Hepatocyte (in vitro differentiated cells): ENCODE results near the gene RFTN1.

Source experiments
- CTCF ChIP-seq: fragments of 200-600 bp; sonication (generic); IDR thresholded peaks from 2 replicates; pipeline ENCODE4 v1.5.1; 2016; ENCODE audit warnings: antibody characterized with exemption, mild to moderate bottlenecking; ENCODE audit not compliant: poor library complexity
- EZH2 ChIP-seq: fragments of 200-600 bp; sonication (generic); IDR thresholded peaks from 2 replicates; pipeline ENCODE4 v1.6.1; 2016; ENCODE audit warnings: antibody characterized with exemption, mild to moderate bottlenecking, borderline replicate concordance

GRCh38 chr3:16533928-16534574, 20.6 kb upstream of the RFTN1 start:
- no peak for TF ChIP-seq CTCF
- TF ChIP-seq EZH2 = no peak
